Liver (tissue), 3 donors: ENCODE results near the gene WNT8A.

ENCODE experiments used
- CTCF ChIP-seq: fragments of 150-350 bp; IDR thresholded peaks from 2 replicates; pipeline ENCODE4 v1.5.1; 2017; ENCODE audit warnings: improper control_type of control experiment, low read depth, low read length; ENCODE audit not compliant: missing input control
- EGR1 ChIP-seq, 2 donors: IDR thresholded peaks; 2 replicates each; pipeline ENCODE4 v1.6.1; 2016 to 2018; ENCODE audit warnings: antibody characterized with exemption in 2 of 2, low read depth in 2 of 2
- FOXA1 ChIP-seq: IDR thresholded peaks from 2 replicates; pipeline ENCODE4 v1.6.1; 2016; ENCODE audit warnings: antibody characterized with exemption
- MAX ChIP-seq: IDR thresholded peaks from 2 replicates; pipeline ENCODE4 v1.6.1; 2016; ENCODE audit warnings: antibody characterized with exemption
- RAD21 ChIP-seq, 2 donors: IDR thresholded peaks; 2 replicates each; pipeline ENCODE4 v1.6.1; 2016; ENCODE audit warnings: antibody characterized with exemption in 2 of 2, mild to moderate bottlenecking in 2 of 2
- REST ChIP-seq: IDR thresholded peaks from 2 replicates; pipeline ENCODE4 v1.6.1; 2016; ENCODE audit warnings: antibody characterized with exemption, mild to moderate bottlenecking
- RXRA ChIP-seq, 2 donors: IDR thresholded peaks; 2 replicates each; pipeline ENCODE4 v1.6.1; 2017 to 2018; ENCODE audit warnings: antibody characterized with exemption in 2 of 2, mild to moderate bottlenecking in 1 of 2
- TAF1 ChIP-seq: conservative IDR thresholded peaks from 2 replicates; pipeline ENCODE4 v1.6.1; 2016; ENCODE audit warnings: antibody characterized with exemption, mild to moderate bottlenecking
- ZBTB33 ChIP-seq: IDR thresholded peaks from 2 replicates; pipeline ENCODE4 v1.6.1; 2016; ENCODE audit warnings: antibody characterized with exemption
- donor health status: healthy.
- donor health status: healthy.

GRCh38 chr5:138096997-138097828 lies 13.4 kb downstream of the WNT8A start:
- TF ChIP-seq CTCF = no peak
- no peak for TF ChIP-seq RAD21 (IDR thresholded peaks at IDR 0.05)
- TF ChIP-seq MAX = no peak
- no peak for TF ChIP-seq FOXA1
- no peak for TF ChIP-seq EGR1 (IDR thresholded peaks at IDR 0.05; ENCODE audit: low read depth in 2 of 2)
- TF ChIP-seq TAF1 = no peak
- no peak for TF ChIP-seq REST
- TF ChIP-seq RXRA (IDR thresholded peaks at IDR 0.05) = no peak
- no peak for TF ChIP-seq ZBTB33
